ENCODE results near the gene JAKMIP1.

JAKMIP1 gene

DNA sequence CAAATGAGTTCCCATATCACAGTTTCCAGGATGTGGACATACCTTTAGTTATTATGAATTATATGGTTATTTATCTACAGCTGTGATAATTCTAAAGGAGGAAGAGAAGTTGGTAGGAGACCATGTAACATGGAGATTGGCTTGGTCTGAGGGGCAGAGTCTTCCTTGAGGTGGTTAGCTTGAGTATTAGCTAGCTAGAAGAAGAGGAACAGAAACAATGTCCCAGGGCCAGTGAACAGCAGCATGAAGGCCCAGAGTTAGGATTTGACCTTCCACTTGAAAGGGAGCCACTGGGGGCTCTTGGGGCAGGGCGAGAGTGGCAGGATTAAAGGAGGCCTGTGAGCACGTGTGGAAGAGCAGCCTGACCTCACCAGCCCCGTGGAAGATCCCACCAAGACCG, 5.6 kb upstream of the JAKMIP1 start:
- DNase-seq: no peak
- in situ Hi-C loops (cut with MboI; ENCODE audit: low pct_unique_long_range_greater_than_20kb, low sequenced_read_pairs): no loop called here

DNA sequence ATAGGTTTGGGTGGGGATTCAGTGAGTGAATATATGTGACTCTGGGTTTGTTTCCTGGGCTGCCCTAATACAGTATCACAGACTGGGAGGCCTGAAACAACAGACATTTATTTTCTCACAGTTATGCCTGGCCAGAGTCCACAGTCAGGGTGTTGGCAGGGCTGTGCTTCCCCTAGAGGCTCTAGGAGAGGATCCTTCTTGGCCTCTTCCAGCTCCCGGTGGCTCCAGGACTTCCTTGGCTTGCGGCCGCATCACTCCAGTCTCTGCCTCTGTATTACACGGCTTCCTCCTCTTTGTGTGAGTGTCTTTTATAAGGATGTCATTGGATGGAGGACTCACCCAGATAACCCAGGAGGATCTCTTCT, 5.2 kb upstream of the JAKMIP1 start:
- in situ Hi-C loops (cut with MboI; ENCODE audit: low pct_unique_long_range_greater_than_20kb, low sequenced_read_pairs): no loop called here
- no peak for DNase-seq

DNA sequence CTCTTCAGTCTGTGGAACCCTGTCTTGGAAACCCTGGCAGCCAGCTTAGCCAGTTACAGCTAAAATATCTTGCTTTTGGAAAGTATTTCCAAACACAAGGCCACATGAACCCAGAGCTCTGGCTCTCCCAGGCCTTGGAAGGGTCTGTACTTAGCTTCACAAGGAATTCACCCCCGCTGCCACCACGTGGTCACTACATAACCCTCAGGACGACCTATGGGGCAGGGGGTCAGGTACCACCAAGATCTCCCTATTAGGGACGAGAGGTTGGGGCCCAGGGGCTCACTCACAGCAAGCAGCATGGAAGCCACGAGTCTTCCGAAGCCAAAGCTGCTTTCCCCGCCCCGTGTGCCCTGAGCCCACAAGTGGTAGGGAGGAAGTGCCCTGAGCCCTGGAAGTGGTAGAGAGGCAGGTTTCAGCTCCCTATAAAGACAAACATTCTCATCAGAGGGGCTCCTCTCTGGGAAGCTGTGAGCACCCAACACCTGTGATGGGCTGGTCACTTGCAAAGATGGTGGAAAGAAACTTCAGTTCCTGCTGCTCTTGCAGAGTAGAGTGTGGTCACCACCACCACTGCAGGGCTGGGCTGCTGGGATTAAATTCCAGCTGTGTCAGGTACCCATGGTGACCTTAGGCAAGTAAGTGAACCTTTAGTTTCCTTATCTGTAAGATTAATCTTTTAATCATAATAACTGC, 4.7 kb upstream of the JAKMIP1 start:
- in situ Hi-C loops (cut with MboI; ENCODE audit: low pct_unique_long_range_greater_than_20kb, low sequenced_read_pairs): no loop called here
- DNase-seq: no peak

DNA sequence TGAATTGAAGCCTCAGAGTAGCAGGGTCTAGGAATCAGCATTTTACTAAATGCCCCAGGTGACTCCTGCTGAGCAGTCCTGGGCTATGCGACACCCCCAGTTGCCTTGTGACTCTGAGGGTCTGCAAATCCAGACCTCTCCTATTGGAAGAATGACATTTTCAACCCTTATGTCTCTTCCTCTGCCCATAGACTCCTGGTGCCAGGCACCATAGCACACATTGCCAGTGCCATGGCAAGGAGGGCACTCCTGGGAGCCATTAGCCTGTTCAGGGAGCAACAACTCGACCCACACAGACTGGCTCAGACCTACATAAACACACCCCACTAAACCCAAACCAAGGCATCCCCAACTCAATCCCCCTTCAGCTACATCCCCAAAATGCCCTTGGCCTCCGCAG, 3.7 kb upstream of the JAKMIP1 start:
- in situ Hi-C loops (cut with MboI; ENCODE audit: low pct_unique_long_range_greater_than_20kb, low sequenced_read_pairs): no loop called here
- DNase-seq: no peak

DNA sequence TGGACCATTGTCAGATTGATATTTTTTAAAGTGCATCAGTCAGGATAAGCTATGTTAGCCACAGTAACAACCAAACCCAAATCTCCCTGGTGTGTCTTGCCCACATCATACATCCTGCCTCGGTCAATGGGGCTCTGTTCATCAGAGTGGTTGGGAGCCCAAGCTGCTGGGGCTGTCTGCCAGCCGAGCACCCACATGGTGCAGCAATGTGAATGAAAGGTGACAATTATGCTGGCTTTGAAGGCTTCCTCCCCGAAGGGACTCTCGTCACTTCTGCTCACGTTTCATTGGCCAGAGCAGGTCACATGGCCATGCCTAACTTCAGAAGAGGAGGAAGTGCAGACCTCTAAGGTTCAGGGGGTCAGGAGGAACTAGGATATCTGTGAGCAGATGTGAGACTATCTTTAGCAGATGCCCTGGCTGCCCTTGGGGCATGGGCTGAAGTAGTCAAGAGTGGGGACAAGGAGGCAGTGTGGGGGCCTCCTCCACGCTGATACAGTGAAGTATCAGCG, 1.3 kb upstream of the JAKMIP1 start:
- DNase-seq: peak; percentile 3
- in situ Hi-C loops (cut with MboI; ENCODE audit: low pct_unique_long_range_greater_than_20kb, low sequenced_read_pairs): no loop called here

DNA sequence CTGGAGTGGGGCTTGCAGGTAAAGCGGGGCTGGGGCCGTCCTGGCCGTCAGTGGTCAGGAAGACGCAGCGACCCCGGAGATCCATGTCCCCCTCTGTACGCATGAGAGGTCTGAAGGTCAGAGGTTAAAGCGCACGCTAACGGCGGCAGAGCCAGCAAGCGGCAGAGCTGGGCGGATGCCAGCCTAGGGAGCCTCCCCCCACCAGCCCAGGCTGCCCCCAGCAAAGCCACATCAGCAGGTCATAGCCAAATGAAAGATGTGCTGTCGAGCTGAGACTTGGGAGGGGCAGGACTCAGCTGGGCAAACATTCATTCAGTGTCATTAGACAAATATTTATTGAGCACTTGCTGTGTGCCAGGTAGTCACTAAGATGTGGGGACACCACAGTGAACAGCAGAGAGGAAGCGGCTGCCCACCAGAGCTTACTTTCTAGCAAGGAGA, 593 bp upstream of the JAKMIP1 start:
- no peak for DNase-seq
- in situ Hi-C loops (cut with MboI; ENCODE audit: low pct_unique_long_range_greater_than_20kb, low sequenced_read_pairs): no loop called here

DNA sequence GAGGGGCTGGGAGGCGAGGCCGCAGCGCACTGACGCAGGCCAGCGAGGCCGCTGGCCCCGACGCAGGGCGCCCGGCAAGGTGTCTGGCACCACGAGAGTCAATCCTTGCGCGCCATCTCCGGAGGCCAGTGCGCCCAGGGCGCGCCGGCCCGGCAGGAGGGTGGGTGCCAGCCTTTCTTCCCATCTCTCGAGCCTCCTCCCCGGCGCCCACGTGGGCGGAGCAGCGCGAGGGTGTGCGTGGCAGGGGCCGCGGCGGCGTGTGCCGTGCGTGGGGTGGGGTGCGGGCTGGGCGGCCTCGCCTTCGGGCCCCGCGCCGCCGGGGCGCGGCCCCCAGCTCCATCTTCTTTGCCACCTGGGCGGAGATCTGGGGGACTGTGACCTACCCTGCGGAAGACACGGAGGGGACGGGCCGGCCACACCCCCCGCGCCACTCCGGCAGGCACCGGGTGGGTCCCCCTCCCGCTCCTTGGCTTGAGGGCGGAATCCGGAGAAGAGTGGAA, 877 bp downstream of the JAKMIP1 start:
- in situ Hi-C loops (cut with MboI; ENCODE audit: low pct_unique_long_range_greater_than_20kb, low sequenced_read_pairs): no loop called here
- DNase-seq: no peak

DNA sequence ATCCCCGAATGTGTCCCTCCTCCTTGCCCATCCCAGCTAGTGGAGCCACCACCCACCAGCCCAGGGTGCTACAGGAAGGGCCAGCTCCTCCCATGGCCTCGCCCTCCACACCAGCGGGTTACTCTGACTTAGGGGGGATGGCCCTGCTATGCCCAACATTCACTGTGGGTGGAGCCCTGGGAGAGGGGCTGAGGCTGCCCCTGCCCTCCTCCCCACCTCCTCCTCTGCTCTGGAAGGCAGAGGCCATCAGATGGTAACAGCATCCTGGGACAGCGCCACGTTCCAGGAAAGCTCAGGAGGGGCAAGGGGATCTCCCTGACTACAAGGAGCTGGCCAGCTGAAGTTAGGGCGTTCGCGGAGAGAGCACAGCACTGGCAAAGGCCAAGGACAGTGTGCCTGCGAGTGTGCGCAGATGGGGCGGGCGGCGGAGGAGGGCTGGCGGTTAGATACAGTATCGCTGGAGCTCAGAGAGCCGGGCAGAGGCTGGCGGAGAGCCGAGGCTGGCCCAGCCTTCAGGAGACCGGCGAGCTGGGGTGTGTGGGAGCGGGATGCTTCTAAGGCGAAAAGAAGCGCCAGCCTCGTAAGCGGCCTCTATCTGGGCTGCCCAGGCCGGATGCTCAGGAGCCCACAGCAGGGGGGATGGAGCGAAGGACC, 1.5 kb downstream of the JAKMIP1 start:
- in situ Hi-C loops (cut with MboI; ENCODE audit: low pct_unique_long_range_greater_than_20kb, low sequenced_read_pairs): no loop called here
- no peak for DNase-seq

DNA sequence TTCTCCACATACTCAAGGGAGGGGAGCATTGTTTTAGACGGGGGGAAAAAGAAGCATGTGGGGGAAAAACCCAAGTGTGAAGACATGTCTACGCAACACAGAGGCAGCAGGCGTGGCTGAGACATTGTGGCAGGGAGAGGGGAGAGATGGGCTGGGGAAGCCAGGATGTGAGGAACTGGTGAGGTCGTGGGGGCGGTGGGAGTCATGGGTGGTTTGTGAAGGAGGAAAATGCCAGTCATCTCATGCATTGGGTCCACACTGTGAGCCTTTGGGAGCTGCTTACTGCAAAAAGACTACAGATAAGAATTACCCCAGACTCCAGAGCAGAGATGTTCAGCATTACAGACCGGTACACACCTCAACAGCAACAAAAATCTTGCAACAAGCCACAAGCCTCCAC, 2.1 kb downstream of the JAKMIP1 start:
- DNase-seq: no peak
- in situ Hi-C loops (cut with MboI; ENCODE audit: low pct_unique_long_range_greater_than_20kb, low sequenced_read_pairs): no loop called here

DNA sequence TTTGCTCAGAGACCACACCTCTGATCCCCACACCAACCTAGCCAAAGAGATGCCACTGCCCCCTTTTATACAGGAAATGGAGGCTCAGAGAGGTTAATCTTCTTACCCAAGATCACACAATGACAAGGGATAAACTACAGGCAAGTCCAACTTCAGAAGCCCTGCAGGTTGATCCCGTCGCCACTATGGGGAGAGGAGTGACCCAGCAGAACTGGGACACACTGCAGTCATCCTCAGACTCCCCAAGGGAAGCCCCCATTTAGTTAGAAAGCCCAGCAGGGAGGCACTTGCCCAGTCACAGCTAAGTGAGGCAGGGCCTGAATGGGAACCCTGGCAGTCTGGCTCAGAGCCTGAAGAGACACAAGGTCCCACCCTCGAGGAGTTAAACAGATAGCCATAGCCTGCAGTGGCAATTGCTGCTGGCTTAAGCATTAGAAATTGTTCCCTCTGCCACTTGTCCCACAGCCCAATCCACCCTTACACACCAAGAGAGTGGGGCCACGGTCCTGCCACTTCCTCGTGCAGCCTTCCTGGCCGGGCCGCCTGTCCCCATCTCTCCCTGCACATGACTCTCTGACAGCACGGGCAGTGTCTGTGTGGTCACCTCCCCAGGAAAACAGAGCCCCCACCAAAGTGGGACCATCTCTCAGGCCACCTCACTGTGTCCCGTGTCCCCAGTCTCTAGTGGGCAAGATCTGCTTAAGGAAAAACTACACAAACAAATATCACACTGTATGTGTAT, 2.7 kb downstream of the JAKMIP1 start:
- no peak for DNase-seq
- in situ Hi-C loops (cut with MboI; ENCODE audit: low pct_unique_long_range_greater_than_20kb, low sequenced_read_pairs): no loop called here

DNA sequence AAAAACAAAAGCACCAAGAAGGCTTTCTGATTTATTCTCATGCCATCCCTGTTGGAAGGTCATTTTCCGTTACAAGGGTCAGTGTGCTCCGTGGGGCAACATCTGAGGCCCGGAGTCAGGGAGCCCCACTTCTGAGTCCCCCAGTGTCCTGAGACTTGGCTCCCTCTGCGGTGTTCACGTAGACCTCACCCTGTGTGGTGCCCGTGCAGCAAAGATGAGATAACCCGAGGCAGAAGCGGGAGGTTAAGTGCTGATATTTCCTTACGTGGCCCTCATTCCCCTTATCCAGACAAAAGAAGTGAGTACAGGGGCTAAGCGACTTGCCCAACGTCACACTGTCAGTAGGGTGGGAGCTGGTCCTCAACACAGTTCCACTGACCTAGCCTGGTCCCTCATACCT, 3.5 kb downstream of the JAKMIP1 start:
- DNase-seq: no peak
- in situ Hi-C loops (cut with MboI; ENCODE audit: low pct_unique_long_range_greater_than_20kb, low sequenced_read_pairs): no loop called here

DNA sequence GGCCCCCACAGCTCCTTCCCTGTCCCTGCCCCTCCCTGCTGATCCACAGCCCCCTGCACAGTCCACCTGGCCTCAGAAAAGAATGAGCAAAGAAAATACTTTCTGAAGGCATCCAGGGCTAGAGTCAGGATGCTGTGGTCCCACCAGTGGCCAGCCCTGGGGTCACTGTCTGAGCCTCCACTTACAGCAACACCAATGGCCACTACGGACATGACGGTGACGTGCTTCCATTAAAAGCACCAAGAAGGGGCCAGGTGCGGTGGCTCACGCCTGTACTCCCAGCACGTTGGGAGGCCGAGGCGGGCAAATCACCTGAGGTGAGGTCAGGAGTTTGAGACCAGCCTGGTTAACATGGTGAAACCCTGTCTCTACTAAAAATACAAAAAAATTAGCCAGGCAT, 4.0 kb downstream of the JAKMIP1 start:
- in situ Hi-C loops (cut with MboI; ENCODE audit: low pct_unique_long_range_greater_than_20kb, low sequenced_read_pairs): no loop called here
- DNase-seq: no peak

DNA sequence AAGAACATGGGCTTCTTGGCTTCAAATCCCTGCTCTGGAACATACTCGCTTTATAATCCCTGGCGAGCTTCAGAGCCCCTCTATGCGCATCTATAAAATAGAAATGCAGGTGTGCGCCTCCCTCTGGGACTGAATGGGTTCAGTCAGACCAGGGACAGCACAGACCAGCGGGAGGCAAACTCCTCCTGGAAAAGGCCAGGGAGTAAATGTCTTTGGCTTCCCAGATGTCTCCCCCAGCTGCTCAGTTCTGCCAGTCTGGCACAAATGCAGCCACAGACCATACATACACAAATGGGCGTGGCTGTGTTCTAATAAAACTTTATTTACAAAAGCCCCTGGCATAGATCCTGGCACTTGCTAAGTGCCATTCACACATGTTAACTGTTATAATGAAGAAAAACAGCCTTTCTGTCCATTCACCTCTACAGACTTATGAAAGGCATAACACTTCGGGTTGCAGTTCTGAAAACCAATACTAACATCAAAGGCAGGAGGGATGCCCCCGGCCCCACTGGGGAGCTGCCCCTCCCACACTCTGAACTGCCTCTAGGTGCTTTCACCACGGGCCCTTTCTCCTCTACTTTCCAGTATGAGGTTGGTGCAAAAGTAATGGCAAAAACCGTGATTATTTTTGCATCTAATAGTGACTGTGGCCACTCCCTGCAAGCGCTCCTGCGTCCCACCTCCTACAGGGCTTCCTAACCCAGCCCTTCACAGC, 4.6 kb downstream of the JAKMIP1 start:
- in situ Hi-C loops (cut with MboI; ENCODE audit: low pct_unique_long_range_greater_than_20kb, low sequenced_read_pairs): no loop called here
- DNase-seq: no peak

DNA sequence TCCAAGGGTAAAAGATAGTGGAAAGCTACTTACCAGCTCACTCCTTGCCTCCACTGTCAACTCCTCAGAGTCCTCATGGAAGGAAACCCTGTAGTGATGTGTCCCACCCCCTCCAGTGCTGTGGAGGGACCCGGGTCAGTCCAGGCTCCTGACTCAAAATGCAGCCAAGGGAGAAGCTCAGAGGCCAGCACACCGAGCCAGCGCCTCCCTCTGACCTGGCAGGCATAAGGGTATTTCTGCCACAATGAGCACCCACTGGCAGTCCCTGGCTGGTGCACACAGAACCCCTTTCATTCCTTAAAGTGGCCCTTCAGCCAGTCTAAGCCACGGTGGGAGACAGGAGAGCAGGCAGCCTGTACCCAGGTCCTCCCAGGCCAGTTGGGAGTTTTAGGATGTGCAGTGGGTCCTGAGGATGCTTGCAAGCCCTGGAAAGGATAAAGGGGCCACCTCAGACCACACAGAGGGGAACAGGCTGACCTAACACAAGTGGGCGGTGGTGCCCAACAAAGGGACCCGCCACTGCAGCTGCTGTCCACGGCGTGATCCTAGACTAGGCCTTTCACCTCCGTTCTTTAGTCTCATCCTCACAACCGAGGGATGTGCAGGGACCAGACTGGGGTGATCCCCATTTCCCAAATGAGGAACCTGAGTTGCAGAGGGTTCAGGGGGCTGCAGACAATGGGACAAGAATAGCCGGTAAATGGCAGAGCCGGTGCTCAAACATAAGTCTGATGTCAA, 5.7 kb downstream of the JAKMIP1 start:
- DNase-seq: no peak
- in situ Hi-C loops (cut with MboI; ENCODE audit: low pct_unique_long_range_greater_than_20kb, low sequenced_read_pairs): no loop called here

DNA sequence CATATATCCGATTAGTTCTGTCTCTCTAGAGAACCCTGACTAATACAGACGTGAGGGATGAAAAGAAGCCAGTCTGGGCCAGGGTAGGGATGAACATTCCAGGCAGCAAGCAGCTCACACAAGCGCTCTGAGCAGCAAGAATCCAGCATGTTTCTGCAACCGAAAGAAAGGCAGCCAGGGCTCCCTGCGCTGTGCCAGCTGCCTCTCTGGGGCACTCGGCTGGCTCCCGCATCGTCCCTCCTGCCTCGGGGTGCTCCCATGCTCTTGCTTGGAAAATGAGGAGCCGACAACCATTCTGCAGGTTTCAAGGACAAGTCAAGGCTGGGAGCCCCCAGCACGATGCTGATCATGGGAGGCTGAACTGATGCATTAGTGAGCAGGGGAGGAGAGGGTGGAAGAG, 7.0 kb downstream of the JAKMIP1 start:
- in situ Hi-C loops (cut with MboI; ENCODE audit: low pct_unique_long_range_greater_than_20kb, low sequenced_read_pairs): no loop called here
- no peak for DNase-seq

DNA sequence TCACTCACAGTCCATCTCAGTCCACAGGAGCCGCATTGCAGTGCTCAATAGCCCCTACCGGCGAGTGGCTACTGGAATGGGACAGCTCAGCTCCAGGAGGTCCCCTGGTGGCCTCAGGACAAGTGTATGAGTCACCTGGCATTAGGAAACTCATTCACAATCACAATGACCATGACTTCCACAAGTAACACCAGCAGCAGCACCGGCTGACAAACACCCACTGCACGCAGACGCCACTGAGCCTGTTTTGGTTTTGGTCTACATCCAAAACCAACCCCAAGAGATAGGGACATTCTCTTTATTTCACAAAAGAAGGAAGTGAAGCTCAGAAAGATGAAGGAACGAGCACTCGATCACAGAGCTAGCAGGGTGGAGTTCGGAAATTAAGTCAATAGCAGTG, 8.1 kb downstream of the JAKMIP1 start:
- DNase-seq: no peak
- in situ Hi-C loops (cut with MboI; ENCODE audit: low pct_unique_long_range_greater_than_20kb, low sequenced_read_pairs): no loop called here

DNA sequence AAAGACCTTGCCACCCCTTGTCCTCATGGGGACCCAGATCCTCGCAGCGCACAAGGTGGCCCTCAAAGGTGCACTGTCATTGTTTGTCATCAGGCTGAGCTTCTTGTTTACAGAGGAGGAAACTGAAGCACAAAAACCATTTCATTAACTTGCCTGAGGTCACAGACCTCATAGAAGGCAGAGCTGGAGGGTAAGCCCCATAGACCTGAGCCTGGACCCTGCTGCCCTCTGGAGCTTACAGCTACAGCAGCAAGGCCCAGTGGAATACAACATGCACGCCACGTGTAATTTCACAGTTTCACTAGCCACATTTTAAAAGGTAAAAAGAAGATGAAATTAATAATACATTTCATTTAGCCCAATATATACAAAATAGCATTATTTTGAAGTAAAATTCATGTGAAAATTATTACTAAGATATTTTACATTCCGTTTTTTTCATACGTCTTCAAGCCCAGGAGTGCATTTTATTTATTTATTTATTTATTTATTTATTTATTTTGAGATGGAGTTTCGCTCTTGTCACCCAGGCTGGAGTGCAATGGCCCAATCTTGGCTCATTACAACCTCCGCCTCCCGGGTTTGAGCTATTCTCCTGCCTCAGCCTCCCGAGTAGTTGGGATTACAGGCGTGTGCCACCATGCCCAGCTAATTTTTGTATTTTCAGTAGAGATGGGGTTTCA, 8.8 kb downstream of the JAKMIP1 start:
- in situ Hi-C loops (cut with MboI; ENCODE audit: low pct_unique_long_range_greater_than_20kb, low sequenced_read_pairs): no loop called here
- DNase-seq: no peak

DNA sequence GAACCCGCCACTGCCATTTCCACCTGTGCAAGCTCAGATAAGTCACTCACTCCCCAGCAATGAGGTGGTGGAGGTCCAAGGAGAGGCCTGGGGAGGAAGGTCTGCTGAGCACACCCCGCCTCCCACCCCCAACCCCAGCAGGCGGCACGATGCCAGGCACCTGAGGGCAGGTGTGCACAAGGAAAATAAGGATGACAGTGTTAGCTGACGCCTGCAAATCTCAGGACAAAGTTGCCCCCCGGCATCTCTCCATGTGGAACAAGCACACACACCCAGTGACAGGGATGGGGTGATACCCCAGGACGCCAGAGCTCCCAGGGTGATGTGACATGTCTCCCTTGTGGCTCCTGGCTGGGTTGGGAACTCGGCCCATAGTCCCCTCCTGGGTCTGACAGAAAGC, 9.9 kb downstream of the JAKMIP1 start:
- no peak for DNase-seq
- in situ Hi-C loops (cut with MboI; ENCODE audit: low pct_unique_long_range_greater_than_20kb, low sequenced_read_pairs): no loop called here

Data from KBM-7 (cell line).